Measurements from ENCODE around the gene SMCO3.
"Not testable (repeated sequence)": the region's sequence is repeated elsewhere in the genome, so short reads cannot be mapped to it uniquely, and the experiment has no call there.

The SMCO3 gene

DNA sequence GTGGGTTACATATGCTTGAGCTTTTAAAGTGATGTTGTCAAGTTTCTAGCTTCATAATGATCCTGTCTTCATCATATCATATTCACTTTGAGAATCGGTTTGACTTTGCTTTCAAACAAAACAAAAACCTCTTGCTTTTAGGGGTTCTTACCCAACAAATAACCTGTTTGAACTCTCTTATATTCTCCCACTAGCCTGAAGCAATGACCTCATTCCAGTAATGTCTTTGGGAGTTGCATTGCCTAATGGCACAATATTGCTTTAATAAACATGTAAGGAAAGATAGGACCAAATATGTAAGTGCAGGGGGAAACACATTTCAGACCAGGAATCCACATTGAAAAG is 38.4 kb downstream of the SMCO3 start:
- no peak for DNase-seq (ENCODE audit: low read depth in 2 of 3, low spot score in 1 of 3)

DNA sequence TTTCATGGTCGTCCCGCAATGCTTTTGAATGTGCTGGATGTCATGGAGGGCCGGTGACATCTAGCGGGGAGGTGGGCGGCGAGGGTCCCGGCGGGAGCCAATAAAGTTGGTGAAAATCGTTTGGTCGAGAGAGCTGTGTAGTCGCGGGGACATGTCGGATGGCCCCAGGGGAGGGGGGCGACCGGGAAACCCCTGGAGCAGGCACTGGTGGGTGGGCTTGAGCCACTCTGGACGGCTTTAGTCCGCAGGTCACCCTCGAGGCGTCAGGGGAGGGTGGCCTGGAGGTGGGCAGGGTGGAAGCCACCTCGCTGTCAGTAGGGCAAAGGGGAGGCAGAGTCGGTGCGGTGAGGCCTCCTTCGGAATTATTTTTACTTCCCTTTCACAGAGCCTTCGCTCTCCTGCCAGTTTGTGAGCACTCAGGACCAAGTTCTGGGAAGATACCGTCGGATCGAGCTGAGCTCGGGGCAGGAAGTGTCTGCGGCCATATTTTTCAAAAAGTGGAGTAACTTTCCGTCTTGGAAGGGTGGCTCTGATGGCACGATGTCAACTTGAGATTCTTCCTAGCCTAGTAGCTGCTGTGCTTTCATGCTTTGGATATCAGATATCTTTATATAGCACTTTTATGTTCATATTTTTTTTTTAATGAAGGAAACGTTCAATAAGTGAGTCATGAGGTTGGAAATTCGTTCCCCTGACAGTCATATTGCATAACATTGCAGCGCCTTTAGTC is 38.9 kb downstream of the SMCO3 start:
- DNase-seq (ENCODE audit: low read depth in 2 of 3, low spot score in 1 of 3): peak in 1 of 3 donors; percentile 11

- DNase-seq (ENCODE audit: low read depth in 2 of 3, low spot score in 1 of 3): peak; percentile 81 to 86 (median 83)
Observed at GRCh38 chr12:14774074-14774905, 39.7 kb downstream of the SMCO3 start.

DNA sequence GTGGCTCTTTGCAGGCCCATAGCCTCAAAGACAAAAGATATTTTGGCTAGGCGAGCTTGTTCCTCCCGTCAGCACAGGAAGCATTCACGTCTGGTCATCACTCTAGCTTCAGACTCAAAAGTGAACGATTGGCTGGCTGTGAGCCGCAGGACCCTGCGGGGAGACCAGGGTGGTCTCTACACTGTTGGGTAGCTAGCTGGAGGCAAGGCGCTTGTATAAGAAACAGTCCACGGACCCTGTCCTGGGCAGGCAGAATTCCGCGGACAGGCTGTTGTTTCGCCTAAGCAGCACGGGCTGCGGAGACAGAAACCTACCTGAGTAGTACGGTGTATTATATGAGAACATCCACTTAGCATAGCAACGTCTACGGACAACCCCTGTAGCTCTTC is 40.3 kb downstream of the SMCO3 start:
- DNase-seq (ENCODE audit: low read depth in 2 of 3, low spot score in 1 of 3): no peak

DNA sequence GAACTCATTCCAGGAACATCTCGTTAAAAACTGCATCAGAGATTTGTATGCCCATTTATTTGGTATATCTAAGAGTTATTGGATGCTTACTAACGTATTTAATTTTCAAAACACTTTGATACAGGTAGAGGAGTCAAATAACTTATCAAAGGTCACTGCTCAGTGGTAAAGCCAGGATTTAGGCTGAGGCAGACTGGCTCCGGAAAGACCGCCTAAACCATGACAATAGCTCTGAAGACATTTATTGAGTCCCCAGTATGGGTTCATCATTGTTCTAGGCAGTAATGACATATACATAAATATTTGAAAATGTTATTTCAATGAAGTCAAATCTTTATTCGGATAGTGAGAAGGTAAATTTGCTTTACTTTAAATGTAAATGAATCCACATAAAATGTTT is 41.0 kb downstream of the SMCO3 start:
- no peak for DNase-seq (ENCODE audit: low read depth in 2 of 3, low spot score in 1 of 3)

GRCh38 chr12:14771651-14772137 is 42.3 kb downstream of the SMCO3 start:
- no peak for DNase-seq (ENCODE audit: low read depth in 2 of 3, low spot score in 1 of 3)

DNA sequence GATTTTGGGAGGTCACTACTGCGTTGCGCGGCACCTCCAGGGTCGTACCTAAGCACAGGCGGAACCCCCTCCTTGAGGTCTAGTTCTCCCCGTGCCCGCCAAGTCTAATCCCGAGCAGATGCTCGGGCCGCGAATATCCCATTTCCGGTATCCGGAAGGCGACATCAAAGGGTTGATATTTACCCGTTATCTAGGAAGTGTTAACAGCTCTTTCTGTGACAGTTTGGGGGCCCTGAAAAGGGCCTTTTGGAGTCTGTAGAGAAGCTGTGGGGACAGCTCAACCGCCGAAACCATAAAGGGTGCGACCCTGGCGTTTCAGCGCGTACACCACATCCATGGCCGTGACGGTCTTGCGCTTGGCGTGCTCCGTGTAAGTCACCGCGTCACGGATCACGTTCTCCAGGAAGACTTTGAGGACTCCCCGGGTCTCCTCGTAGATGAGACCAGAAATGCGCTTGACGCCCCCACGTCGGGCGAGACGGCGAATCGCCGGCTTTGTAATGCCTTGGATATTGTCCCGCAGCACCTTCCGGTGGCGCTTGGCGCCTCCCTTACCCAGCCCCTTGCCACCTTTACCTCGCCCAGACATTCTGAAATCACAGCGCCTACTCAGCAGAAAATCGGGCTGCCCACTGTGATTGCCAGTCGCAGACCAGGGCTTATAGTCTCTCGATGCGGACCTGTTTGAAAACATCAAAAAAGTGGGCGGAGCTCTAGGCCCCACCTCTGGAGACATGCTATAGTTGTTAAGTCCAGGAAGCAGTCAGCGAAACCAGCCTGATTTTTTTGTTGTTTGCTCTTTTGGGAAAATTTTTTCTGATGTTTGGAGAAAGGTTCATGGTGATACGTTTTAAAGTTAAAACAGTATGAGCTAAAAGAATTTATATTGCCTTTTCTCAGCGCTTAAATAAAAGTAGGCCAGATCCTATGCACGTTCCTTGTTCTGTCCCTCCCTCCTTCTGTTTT is 43.2 kb downstream of the SMCO3 start:
- DNase-seq (ENCODE audit: low read depth in 2 of 3, low spot score in 1 of 3): peak; percentile 87 to 99 (median 94)

DNA sequence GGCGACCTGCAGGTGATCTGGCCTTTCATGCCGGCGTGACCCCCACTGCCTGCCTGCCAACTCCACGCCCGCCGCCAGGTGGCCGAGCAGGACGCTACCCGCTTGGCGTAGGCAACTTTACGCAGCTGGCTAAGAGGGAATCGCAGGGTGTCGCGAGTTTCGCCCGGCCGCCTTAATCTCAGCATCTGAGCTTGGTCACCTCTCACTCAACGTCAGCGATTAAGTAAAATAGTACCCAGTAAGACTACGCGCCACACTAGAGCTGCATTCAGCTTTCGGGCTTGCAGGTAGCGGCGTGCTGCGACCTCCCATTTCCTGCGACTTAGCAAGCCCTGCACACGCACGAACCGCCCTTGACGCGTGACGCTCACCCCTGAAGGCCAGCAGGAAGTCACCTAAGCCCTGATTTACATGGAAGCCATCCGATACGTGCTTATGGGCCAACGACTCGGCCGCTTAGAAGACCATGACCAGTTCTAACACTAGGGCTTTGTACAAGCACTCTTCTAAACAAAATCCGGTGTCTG is 44.0 kb downstream of the SMCO3 start:
- peak; percentile 77 to 86 (median 85) for DNase-seq (ENCODE audit: low read depth in 2 of 3, low spot score in 1 of 3)

- no peak for DNase-seq (ENCODE audit: low read depth in 2 of 3, low spot score in 1 of 3)
Observed at GRCh38 chr12:14769466-14769968, 44.5 kb downstream of the SMCO3 start.

- peak; percentile 26 to 34 (median 33) for DNase-seq (ENCODE audit: low read depth in 2 of 3, low spot score in 1 of 3)
Observed at GRCh38 chr12:14768823-14769405, 45.1 kb downstream of the SMCO3 start.

- no peak for DNase-seq (ENCODE audit: low read depth in 2 of 3, low spot score in 1 of 3)
Observed at GRCh38 chr12:14767617-14768016, 46.4 kb downstream of the SMCO3 start.

- no peak for DNase-seq (ENCODE audit: low read depth in 2 of 3, low spot score in 1 of 3)
Observed at GRCh38 chr12:14766649-14767215, 47.2 kb downstream of the SMCO3 start.

GRCh38 chr12:14766020-14766419 is 48.0 kb downstream of the SMCO3 start:
- DNase-seq (ENCODE audit: low read depth in 2 of 3, low spot score in 1 of 3): not testable (repeated sequence)

DNA sequence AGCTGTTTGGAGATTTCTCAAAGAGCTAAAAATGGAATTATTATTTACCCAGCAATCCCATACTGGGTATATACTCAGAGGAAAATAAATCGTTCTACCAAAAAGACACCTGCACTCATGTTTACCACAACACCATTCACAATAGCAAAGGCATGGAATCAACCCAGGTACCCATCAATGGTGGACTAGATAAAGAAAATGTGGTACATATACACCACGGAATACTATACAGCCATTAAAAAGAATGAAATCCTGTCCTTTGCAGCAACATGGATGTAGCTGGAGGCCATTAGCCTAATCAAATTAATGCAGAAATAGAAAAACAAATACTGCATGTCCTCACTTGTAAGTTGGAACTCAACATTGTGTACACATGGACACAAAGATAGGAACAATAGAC is 48.6 kb downstream of the SMCO3 start:
- DNase-seq (ENCODE audit: low read depth in 2 of 3, low spot score in 1 of 3): no peak

GRCh38 chr12:14759711-14760280 is 54.2 kb downstream of the SMCO3 start:
- not testable (repeated sequence) for DNase-seq (ENCODE audit: low read depth in 2 of 3, low spot score in 1 of 3)

- no peak for DNase-seq (ENCODE audit: low read depth in 2 of 3, low spot score in 1 of 3)
Observed at GRCh38 chr12:14756334-14757143, 57.4 kb downstream of the SMCO3 start.

Data from stimulated activated CD4-positive, alpha-beta T cell treated with anti-CD3 and anti-CD28 coated beads, Interleukin-12 subunit alpha, Interleukin-12 subunit beta, amount 100 ng/mL, for 48 hours (primary cell).